Keratinocyte (primary cell): ENCODE results near the gene MAZ. TPM values are rescaled to one million over a fixed set of nuclear protein-coding genes. Genes with fewer than 3 reads are reported as not detected.

Experiments
- DNase-seq: peaks from one replicate; pipeline ENCODE4 v3.0.0-alpha.2; 2011; ENCODE audit warnings: low read depth, missing footprints, low spot score
- FAIRE-seq: peaks from 2 replicates; lab custom pipeline; 2011; peaks lifted over from hg19 to GRCh38; lab: Jason Lieb, UNC
- H2AFZ ChIP-seq: 2 replicates; pipeline ENCODE4 v1.6.0; 2012; ENCODE audit warnings: low read length, control low read depth, inconsistent platforms; ENCODE audit not compliant: control insufficient read depth
- H3K27ac ChIP-seq: 2 replicates; pipeline ENCODE4 v1.5.1; 2011; ENCODE audit warnings: low read length; ENCODE audit not compliant: control insufficient read depth, insufficient read depth
- H3K27me3 ChIP-seq: 3 replicates; pipeline ENCODE4 v1.6.0; 2011; ENCODE audit warnings: low read length; ENCODE audit not compliant: control insufficient read depth, insufficient read depth; ENCODE audit errors: extremely low read depth
- H3K36me3 ChIP-seq, 2 experiments: 2 replicates in 1 of 2; 3 replicates in 1 of 2; pipeline ENCODE4 v1.5.1; 2011; ENCODE audit warnings: low read length in 2 of 2, mild to moderate bottlenecking in 1 of 2; ENCODE audit not compliant: control insufficient read depth in 2 of 2, insufficient read depth in 2 of 2; ENCODE audit errors: extremely low read depth in 1 of 2
- H3K4me1 ChIP-seq: 3 replicates; pipeline ENCODE4 v1.5.1; 2011; ENCODE audit warnings: low read length; ENCODE audit not compliant: control insufficient read depth, insufficient read depth; ENCODE audit errors: extremely low read depth
- H3K4me2 ChIP-seq: 3 replicates; pipeline ENCODE4 v1.6.0; 2011; ENCODE audit warnings: low read depth, low read length; ENCODE audit not compliant: control insufficient read depth, insufficient read depth; ENCODE audit errors: extremely low read depth
- H3K4me3 ChIP-seq, 3 experiments: fragments of 200-600 bp in 1 of 3; sonication (generic) in 1 of 3; 2 replicates in 2 of 3; 3 replicates in 1 of 3; pipeline ENCODE4 v1.5.1; 2011 to 2016; ENCODE audit warnings: low read length in 3 of 3, mild to moderate bottlenecking in 3 of 3, control low read depth in 2 of 3, inconsistent platforms in 1 of 3, low read depth in 1 of 3, mixed read lengths in 1 of 3, mixed run types in 1 of 3, moderate library complexity in 1 of 3; ENCODE audit not compliant: control insufficient read depth in 2 of 3, insufficient read depth in 2 of 3; ENCODE audit errors: extremely low read depth in 1 of 3
- H3K79me2 ChIP-seq: 2 replicates; pipeline ENCODE4 v1.6.0; 2012; ENCODE audit warnings: low read length; ENCODE audit not compliant: control insufficient read depth, insufficient read depth
- H3K9ac ChIP-seq: 3 replicates; pipeline ENCODE4 v1.6.0; 2011; ENCODE audit warnings: low read length; ENCODE audit not compliant: control insufficient read depth, insufficient read depth; ENCODE audit errors: extremely low read depth
- H3K9me1 ChIP-seq: 3 replicates; pipeline ENCODE4 v1.6.0; 2011; ENCODE audit warnings: low read length; ENCODE audit not compliant: control insufficient read depth, insufficient read depth; ENCODE audit errors: extremely low read depth
- H3K9me3 ChIP-seq: 2 replicates; pipeline ENCODE4 v1.5.1; 2012; ENCODE audit warnings: low read depth, low read length; ENCODE audit not compliant: control insufficient read depth
- H4K20me1 ChIP-seq: 3 replicates; pipeline ENCODE4 v1.6.0; 2011; ENCODE audit warnings: low read length; ENCODE audit not compliant: control insufficient read depth, insufficient read depth; ENCODE audit errors: extremely low read depth
- EZH2 ChIP-seq: IDR thresholded peaks from one replicate; pipeline ENCODE4 v1.6.1; 2012; ENCODE audit warnings: inconsistent platforms, mild to moderate bottlenecking, low read length, moderate library complexity
- dilution Hi-C: fragments of 300-500 bp; cut with MboI; formaldehyde crosslinking; loops from one replicate; pipeline ENCODE4 v1.7.0; 2020; ENCODE audit warnings: low sequenced_read_pairs; ENCODE audit not compliant: extremely low pct_ligation_motif_present
- polyA plus RNA-seq, 5 experiments: library from polyadenylated mRNA; depleted of rRNA in 3 of 5; stranded (reverse) in 3 of 5; stranded (forward) in 1 of 5; unstranded in 1 of 5; fragments of >200 nt; gene quantifications; 1 replicate in 1 of 5; 2 replicates in 3 of 5; 3 replicates in 1 of 5; pipeline versions ENCODE4 v1.2.1 to v1.2.3, GENCODE V29; 2011 to 2012; ENCODE audit warnings: missing spikeins in 2 of 5, low read depth in 1 of 5, low replicate concordance in 1 of 5
- TF ChIP-seq, protein P1 (sequence below), 3 experiments: IDR thresholded peaks in 1 of 3; conservative IDR thresholded peaks in 1 of 3; optimal IDR thresholded peaks in 1 of 3; 2 replicates in 2 of 3; 3 replicates in 1 of 3; pipeline versions ENCODE3 to v1.5.1; 2011; ENCODE audit warnings: low read length in 3 of 3, mild to moderate bottlenecking in 3 of 3, moderate library complexity in 2 of 3, control low read depth in 1 of 3, inconsistent platforms in 1 of 3; ENCODE audit not compliant: insufficient read depth in 2 of 3; ENCODE audit errors: extremely low read depth in 1 of 3

The MAZ gene
- polyA plus RNA-seq, 1 donor (not counting 4 experiments of a cell fraction or from before 2014, with no cell fraction given) = 48.5 TPM

DNA sequence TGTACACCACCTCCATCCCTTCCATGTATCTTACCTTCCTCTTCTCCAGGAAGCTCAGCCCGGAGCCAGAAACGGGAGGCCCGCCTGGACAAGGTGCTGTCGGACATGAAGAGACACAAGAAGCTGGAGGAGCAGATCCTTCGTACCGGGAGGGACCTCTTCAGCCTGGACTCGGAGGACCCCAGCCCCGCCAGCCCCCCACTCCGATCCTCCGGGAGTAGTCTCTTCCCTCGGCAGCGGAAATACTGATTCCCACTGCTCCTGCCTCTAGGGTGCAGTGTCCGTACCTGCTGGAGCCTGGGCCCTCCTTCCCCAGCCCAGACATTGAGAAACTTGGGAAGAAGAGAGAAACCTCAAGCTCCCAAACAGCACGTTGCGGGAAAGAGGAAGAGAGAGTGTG lies 13.2 kb downstream of the MAZ start:
- no peaks in the 10 kb centered on the region for H3K9me3 ChIP-seq
- H3K4me1 ChIP-seq = peaks cover 57% of the 10 kb centered on the region
- H3K4me2 ChIP-seq = peak overlapping the region; percentile 98
- FAIRE-seq (no peak), DNase-seq (no peak)
- peaks cover 0 to 10% of the 10 kb centered on the region in 2 experiments for H3K36me3 ChIP-seq
- peak overlapping the region; percentile 76 for H3K9ac ChIP-seq
- peaks cover 57% of the 10 kb centered on the region for H3K79me2 ChIP-seq
- no peak overlapping the region for H3K27ac ChIP-seq
- H3K27me3 ChIP-seq = no peaks in the 10 kb centered on the region
- no peaks in the 10 kb centered on the region for H4K20me1 ChIP-seq
- H3K9me1 ChIP-seq = no peaks in the 10 kb centered on the region
- TF ChIP-seq, protein P1, sequence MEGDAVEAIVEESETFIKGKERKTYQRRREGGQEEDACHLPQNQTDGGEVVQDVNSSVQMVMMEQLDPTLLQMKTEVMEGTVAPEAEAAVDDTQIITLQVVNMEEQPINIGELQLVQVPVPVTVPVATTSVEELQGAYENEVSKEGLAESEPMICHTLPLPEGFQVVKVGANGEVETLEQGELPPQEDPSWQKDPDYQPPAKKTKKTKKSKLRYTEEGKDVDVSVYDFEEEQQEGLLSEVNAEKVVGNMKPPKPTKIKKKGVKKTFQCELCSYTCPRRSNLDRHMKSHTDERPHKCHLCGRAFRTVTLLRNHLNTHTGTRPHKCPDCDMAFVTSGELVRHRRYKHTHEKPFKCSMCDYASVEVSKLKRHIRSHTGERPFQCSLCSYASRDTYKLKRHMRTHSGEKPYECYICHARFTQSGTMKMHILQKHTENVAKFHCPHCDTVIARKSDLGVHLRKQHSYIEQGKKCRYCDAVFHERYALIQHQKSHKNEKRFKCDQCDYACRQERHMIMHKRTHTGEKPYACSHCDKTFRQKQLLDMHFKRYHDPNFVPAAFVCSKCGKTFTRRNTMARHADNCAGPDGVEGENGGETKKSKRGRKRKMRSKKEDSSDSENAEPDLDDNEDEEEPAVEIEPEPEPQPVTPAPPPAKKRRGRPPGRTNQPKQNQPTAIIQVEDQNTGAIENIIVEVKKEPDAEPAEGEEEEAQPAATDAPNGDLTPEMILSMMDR (optimal IDR thresholded peaks at IDR 0.05 in 1 of 3, IDR thresholded peaks at IDR 0.05 in 1 of 3, conservative IDR thresholded peaks at IDR 0.05 in 1 of 3; ENCODE audit: extremely low read depth in 1 of 3, insufficient read depth in 2 of 3, low read length in 3 of 3) = peak; percentile 53 to 72 (median 56)
- no peak for TF ChIP-seq EZH2
- dilution Hi-C loops = no loop called here
- H2AFZ ChIP-seq = no peak overlapping the region
- peak overlapping the region; percentile 71 to 75 (median 74) for H3K4me3 ChIP-seq

DNA sequence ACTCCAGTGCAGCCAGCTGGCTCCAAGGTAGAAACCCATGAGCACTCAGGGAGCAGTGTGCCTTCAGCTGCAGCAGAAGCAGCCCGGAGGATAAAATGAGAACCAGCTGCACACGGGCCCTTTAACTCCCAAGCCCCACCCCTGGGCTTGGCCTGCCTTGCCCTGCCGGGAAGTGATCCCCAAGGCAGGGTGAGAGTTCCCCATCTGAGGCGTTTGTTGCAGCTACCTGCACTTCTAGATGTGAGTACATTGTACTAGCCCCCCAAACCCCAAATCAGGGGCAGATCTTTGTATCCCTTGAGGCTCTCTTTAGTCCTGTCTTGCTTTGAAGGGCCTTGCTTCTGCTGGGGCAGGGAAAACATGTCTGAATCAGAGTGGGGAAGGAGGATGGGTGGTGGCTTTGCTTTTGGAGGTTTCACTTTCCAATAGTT lies 14.0 kb downstream of the MAZ start, which contains the start of gene MVP:
MVP (plus strand) TSS at position 192 of the 431 bp plus-strand sequence. CDS start 10,088 bp downstream, outside the sequence.
- FAIRE-seq = peak; percentile 41
- Histone ChIP-seq H2AFZ (no peak within 1 kb of the TSS), H4K20me1 (no peaks in the 10 kb centered on the region), H3K4me2 (peak within 1 kb of the TSS; percentile 98), H3K9me1 (peaks cover 6% of the 10 kb centered on the region), H3K36me3 (peaks cover 0 to 10% of the 10 kb centered on the region in 2 experiments), H3K4me3 (peak within 1 kb of the TSS; percentile 71 to 75 (median 74)), H3K27ac (peak within 1 kb of the TSS; percentile 89), H3K9me3 (no peaks in the 10 kb centered on the region), H3K4me1 (peaks cover 62% of the 10 kb centered on the region), H3K79me2 (peaks cover 62% of the 10 kb centered on the region), H3K27me3 (no peaks in the 10 kb centered on the region), H3K9ac (peak within 1 kb of the TSS; percentile 76)
- TF ChIP-seq, protein P1 (optimal IDR thresholded peaks at IDR 0.05 in 1 of 3, IDR thresholded peaks at IDR 0.05 in 1 of 3, conservative IDR thresholded peaks at IDR 0.05 in 1 of 3; ENCODE audit: extremely low read depth in 1 of 3, insufficient read depth in 2 of 3, low read length in 3 of 3) = no peak
- no peak for TF ChIP-seq EZH2
- DNase-seq = no peak
- dilution Hi-C loops = no loop called here
